Mesangial cell (primary cell): ENCODE data around the gene ABCC9. TPM values are rescaled to one million over a fixed set of nuclear protein-coding genes. Genes with fewer than 3 reads are reported as not detected.

Source experiments
- total RNA-seq: library from RNA; depleted of rRNA; stranded (reverse); fragments of >200 nt; gene quantifications from 2 replicates; pipeline ENCODE4 v1.2.3, GENCODE V29; 2015

ABCC9 gene
- total RNA-seq, result 0.33 and 1.9 TPM in 2 replicates

DNA sequence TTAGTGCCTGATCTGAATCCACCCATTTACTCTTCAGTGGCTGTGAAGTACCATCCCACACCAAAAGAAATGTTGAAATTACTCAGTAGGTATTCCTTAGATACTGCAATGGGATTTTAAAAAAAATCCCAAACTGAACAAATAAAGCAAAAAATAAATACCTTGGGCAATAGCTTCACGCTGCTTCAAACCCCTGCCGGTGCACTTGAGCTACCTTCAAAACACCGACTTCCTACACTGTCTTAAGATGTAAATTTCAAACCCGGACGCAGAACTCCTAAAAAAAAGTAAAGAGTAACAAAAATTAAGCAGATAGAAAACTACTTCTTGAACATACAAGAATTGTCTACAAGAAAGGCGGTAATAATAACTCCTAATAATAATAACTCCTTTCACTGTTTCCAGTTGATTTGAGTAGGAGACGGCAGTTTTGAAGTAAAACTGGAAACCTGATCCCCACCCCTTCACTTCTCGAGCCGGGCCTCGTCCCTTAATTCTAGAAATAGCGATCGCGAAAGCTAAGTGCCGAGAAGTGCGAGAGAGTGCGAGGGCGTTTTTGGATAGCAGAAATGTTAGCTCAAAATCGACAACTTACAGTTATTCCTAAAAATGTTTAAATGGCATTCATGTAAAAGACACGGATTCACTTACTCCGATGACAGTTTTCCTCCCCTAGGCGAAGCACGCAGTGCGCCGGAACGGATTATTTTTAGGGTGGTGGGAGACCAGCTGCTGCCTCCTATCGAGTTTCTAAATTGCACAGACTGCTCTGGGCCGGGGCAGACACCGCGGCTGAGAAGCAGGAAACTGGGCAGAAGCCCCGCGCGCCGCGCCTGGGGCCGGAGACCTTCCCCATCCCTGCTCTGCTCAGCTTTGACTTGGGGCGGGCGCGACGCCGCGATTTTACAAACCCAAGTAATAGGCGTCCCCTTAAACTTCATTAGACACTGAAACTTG, at the start of gene ABCC9:
ABCC9 (minus strand) TSS at position 878 of the 957 bp plus-strand sequence. CDS start 4,752 bp downstream, outside the sequence.

DNA sequence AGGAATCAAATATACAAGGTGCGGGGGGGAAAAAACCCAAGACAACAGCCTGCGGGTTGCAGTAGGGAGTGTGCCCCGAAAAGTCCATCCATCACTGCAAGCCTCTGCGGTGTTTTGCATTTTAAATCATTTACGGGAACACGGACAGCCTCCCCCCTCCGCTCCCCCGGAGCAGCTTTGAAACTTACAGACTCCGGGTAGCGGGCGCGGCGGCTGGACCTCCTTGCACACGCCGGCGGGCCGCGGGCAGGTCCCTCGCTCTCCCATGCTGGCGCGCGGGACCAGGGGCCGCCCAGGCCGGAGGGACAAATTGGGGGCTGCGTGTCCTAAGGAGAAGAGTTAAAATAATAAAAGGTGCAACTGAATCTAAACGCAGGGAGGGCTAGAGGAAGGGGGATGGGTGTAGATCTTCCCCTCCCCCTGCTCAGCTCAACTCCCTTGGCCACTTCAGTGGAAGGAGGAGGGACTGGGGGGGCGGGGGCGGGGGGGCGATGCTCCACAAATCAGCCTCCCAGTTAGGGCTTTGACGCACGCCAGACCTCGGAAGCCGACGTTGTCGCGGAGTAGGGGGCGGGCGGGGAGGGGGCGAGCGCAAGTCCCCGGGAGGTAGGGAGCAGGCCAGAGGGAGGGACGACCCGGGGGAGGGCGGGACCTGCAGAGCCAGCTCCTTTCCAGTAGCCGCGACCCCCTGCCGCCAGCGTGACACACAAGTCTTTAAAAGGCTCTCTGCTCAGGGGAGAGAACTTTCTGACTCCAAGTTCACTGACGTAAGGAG, 166.7 kb downstream of the ABCC9 start, which contains the start of gene KCNJ8:
KCNJ8 (minus strand) TSS at position 349 of the 775 bp plus-strand sequence. CDS start 1,090 bp downstream, outside the sequence.

Other genes starting within 250 kb of the ABCC9 start
- gene KCNJ8, start 166.7 kb downstream of the ABCC9 start, total RNA-seq, result 0.81 and 4.6 TPM in 2 replicates
- 11.8 and 16.0 TPM in 2 replicates for gene CMAS, start 104.8 kb upstream of the ABCC9 start, total RNA-seq